ENCODE data around the gene LYSMD3.
"Not testable (repeated sequence)": the region's sequence is repeated elsewhere in the genome, so short reads cannot be mapped to it uniquely, and the experiment has no call there.

Gene LYSMD3

DNA sequence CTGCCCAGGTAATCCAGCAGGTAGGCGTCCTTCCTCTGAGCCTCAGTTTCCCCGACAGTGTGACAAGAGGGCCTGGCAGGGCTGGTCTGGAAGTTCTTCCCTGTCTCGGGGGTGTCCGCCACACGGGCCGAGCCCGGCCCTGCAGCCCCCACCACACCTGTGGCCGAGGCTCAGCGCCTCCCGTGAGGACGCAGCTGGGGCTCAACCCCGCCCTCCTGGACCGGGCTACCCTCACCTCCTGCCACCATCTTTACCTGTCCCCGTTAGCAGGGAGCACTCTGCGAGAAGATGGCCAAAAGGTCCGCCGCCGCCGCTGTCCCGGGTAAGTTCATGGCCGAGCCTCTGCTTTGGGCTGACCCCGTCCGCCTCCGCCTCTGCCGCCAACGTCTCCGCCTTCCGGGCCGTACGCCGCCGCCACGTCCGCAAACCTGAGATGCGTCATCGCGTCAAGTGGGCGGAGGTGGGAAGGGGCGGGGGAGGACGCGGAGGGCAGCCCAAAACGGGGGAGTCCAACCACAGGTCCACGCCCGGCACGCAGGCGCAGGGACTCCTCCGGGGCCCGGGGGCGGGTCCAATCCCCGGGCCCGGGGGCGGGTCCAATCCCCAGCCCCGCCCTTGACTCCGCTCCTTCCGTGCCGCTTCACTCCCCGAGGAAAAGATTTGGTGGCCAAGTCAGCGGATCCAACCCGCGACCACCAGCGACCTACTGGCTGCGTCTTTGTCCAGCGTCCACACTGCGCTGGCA lies at the start of gene LYSMD3:
Gene LYSMD3 (minus strand): TSS at position 391 of the 745 bp plus-strand sequence. CDS start 4,295 bp downstream, outside the sequence.
- peak; percentile 97 for DNase-seq

DNA sequence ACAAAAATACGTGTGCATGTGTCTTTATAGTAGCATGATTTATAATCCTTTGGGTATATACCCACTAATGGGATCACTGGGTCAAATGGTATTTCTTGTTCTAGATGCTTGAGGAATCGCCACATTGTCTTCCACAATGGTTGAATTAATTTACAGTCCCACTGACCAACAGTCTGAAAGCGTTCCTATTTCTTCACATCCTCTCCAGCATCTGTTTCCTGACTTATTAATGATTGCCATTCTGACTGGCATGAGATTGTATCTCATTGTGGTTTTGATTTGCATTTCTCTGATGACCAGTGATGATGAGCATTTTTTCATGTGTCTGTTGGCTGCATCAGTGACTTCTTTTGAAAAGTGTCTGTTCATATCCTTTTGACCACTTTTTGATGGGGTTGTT lies 47.2 kb upstream of the LYSMD3 start:
- not testable (repeated sequence) for DNase-seq

DNA sequence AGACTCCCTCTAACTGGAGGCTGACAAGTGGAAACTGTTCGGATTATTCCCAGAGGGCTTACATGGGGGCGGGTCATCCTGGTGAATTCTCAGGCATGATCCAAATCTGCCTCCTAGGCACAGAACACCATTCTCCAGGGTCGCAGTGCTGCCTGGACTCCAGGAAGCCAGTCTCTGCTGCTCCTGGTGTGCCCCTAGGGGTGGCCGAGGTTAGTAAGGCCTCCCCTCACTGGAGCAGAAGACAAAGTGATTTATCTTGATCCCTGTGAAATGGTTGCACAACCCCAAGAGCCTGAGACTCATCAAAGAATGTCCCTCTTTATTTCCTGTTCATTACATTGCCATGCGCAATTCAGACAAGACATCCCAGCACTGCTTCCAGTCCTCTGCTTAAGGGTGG lies 46.3 kb upstream of the LYSMD3 start:
- DNase-seq: no peak

DNA sequence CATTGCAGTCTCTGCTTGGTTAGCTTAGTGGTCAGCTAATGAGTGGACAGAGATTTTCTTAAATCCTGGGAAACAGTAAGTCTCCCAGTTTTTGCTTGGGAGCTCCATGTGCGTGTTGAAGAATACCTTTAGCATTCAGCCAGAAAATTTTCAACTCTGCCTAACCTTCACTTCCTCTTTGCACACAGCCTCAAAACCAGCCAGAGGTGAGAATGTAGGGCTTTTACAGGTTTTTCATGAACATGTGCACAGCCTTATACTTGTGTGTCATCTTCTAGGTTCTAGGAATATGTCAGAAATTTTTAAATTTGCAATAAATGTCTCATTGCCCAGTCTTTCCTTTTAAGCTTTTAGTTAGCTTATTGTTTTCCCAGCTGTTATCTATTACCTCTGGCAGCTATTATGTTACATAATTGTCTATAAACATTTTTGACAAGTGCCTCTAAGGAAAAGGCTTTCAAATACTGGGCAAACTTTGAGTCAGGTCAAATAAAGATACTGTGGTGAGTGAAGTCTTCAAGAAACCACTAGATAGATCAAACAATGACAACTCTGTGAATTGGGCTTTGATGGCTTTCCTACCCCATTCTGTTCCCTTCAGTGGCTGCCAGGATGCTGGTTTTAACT lies 41.9 kb upstream of the LYSMD3 start:
- no peak for DNase-seq

DNA sequence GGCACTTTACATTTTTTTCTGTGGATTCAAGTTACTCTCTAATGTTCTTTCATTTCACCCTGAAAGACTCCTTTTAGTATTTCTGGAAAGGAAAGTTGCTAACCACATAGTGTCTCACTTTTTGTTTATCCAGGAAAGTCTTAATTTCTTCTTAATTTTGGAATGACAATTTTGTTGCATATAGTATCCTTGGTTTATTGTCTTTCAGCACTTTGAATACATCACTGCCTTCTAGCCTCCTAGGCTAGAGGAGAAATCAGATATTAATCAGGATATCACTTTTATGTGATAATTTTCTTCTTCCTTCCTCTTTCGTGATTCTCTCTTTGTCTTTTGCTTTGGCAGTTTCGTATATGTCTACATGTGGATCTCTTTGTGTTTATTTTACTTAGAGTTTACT lies 40.6 kb upstream of the LYSMD3 start:
- DNase-seq: no peak

DNA sequence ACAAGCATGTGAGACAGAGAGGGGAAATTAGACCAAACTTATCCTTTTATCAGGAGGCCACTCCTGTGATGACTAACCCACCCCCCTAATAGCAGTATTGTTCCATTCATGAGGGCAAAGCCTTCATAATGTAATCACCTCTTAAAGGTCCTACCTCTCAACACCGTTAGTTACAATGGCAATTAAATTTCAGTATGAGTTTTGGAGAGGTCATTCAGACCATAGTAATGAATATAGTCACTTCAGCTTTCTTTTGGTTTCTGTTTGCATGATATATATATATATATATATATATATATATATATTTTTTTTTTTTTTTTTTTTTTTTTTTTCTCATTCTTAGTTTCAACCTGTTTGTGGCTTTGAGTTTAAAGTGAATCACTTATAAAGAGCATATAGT lies 39.7 kb upstream of the LYSMD3 start:
- DNase-seq: no peak

DNA sequence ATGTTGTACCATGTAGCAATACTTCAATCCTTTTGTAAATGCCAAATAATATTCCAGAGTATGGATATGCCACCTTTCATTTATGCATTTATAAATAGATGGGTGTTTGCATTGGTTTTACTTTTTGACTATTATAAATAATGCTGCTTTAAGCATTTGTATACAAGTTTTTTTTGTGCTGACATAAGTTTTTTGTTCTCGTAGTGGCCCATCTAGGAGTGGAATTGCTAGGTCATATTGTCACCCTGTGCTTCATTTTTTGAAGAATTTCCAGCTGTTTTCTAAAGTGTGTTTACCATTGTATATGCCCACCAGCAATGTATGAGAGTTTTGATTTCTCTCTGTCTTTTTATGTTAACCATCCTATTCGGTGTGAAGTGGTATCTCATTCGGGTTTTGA lies 36.1 kb upstream of the LYSMD3 start:
- no peak for DNase-seq

DNA sequence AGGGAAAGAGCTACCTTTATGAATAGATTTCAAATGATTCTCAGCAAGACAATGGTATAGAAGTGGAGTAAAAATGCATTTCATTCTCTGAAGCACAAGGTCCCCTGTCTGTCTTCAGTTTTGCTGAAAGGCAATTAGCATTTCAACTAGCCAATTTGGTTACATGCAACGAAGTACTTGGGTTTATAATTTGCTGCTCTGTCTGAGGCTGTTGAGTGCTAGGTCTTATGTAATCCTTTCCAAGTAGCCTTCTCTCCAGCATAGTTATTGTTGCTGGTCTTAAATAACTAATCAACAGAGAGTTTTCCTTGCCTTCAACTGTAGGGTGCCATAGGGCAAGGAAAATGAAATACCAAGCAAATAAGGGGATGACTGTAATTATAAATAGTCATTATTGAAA lies 33.7 kb upstream of the LYSMD3 start:
- no peak for DNase-seq

DNA sequence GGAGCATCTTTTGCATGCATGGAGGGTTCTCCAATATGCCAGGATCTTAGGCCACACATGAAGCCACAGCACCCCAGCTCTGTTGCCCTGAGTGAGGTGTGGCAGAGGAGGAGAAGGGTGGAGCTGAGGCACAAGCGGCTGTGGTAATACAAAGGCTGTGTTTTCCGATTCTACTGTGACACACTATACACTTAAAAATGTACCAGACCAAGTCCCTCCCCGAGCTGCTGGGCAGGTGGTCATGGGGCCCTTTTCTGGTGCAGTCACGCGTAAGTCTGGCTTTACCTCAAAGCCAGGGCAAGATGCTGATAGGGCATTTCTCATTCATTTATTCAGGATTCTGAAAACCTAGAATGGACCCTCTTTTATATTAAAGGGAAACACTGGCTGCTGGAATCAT lies 33.0 kb upstream of the LYSMD3 start:
- DNase-seq: no peak

DNA sequence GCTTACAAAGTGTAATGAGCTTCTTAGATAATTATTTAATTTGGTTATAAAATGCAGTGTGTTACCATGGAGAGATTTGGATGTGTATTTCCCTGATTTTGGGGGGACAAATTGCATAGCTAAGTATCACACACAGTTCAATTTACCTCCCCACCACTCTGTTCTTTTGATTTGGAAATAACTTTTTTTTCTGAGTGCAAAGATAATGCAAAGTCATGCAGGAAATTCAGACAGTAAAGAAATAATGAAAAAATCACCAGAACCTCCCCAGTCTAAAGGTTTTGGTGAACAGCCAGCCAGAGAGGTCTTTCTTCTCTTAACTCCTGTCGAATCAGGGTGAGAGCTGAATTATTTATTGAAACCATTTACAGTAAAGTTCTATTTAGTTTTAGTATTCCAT lies 32.4 kb upstream of the LYSMD3 start:
- no peak for DNase-seq

DNA sequence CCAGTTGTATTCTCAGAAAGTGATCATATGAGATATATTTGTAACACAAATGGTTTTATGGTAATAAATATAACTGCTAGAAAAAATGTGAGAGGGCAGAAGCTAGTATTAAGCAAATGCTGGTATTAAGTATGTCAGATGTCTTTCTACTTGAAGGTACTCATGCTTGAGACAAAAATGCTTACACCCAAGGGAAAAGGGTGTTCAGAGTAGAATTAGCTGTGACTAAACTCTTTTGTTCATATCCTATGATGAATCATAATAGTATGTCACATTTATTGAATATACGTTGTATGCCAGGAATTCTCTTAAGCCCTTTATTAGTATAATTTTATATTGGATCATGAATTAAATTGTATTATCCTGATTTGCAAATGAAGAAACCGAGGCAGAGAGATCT lies 31.4 kb upstream of the LYSMD3 start:
- DNase-seq: no peak

DNA sequence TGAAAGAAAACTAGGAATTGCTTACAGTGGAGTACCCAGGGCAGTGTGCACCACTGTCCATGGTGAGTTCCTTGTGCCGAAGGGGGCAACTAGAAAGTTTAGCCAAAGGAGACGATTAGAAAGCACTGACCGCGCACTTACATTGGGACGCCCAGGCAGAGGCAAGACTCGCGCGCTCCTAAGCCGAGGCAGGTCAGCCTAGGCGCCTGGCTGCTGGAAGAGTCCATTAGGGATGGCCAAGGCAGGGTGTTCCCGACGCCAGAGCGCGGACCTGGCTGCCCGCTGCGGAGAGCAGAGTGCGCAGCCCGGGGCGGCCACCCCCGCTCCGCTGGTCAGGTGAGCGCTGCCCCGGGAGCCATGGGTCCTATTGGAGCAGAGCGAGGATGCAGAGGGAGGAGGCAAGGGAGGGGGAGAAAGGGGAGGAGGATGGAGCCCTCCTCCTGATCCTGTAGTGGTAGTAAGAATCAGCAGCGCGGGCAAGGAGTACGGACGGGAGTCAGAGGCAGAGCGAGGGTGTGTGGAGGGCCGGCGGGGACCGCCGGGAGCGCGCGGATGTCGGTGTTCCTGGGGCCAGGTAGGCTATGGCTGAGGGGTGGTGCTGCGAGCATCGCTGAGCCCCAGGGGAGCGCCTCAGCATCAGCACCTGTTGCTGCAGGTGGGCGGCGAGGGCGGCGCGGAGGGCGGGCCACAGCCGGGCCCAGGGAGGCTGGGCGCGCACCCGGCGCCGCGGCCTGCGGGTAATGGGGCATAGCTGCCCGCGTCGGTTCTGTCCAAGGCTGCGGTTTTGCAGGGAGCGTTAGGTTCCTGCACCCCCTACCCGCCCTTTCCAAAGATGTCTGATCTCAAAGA lies 29.2 kb upstream of the LYSMD3 start, which contains the start of gene ADGRV1:
Gene ADGRV1 (plus strand): TSS at position 454 of the 849 bp plus-strand sequence. CDS start 99 bp downstream, at position 553.
- no peak for DNase-seq

DNA sequence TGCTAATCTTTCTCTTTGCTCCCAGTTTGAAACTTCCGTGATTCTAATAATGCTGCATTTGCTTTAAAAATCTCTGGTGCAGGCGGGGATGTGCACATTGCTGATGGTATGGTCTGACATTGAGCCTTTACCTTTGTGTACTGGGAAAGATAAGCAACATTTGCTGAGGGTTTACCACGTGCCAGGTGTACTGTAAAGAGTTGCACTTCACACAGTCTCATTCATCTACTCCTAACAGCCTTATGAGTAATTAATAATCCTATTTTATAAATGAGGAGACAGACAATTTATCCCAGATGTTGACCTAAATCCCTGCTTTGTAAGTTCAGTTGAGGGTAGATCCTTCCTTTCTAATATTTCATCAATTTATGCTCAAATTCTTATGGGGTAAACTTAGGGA lies 28.5 kb upstream of the LYSMD3 start:
- no peak for DNase-seq

DNA sequence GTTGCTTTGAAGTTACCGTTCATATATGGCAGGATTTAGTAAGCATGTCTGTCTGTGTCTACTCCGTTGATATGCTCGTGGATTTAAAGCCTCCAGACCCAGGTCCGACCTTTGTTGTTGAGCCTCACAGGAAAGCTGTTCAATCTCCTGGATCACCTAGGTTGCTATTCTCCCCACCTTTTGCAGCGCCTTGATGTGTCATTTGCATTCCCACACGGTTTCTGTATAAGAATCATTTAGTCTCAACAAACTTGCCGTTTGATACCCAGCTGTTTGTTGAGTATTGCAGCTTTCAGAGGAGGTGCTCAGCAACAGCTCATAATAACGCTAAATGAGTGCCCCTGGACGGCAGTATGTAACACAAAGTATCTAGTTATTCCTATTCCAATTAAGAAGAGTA lies 28.0 kb upstream of the LYSMD3 start:
- DNase-seq: no peak

DNA sequence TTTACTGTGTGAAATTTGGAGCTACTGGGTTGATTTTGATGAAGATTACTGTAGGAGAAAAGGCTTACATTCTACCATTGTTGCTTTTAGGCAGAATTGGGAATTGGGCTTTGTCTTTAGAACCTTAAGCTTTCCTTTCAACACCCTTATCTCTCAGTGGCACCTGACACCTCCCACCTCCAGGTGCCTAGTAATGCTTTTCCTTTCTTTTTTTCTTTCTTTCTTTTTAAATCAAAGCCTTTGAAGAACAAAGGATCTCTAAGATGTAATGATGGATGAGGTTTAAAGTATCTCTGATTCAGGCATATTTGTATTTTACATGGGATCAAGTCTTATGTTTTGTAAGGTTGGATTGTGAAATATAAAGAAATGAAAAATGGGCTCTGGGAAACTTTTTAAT lies 26.3 kb upstream of the LYSMD3 start:
- DNase-seq: no peak

DNA sequence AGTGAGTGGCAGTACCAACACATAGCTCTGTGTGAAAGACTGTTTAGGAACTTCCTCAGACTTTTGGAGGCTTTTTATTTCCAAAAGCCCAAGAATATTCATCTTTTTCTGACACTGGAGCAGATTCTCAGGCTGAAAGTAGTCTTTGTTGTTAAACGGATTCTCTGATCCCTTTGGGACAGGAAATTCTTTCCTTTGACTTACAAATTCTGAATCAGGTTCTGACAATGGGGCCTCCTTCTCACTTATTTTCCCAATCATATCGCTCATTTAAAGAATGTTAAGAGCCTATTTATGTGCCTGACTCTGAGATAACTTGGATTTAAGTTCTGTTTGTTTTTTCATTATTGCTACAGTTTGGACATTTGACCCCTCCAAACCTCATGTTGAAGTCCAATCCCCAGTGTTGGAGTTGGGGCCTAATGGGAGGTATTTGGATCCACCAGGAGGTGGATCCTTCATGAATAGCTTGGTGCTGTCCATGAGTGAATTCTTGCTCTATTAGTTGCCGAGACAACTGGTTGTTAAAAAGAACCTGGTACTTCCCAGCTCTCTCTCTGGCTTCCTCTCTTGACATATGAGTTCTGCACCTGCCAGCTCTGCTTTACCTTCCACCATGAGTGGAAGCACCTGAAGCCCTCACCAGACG lies 25.1 kb upstream of the LYSMD3 start:
- DNase-seq: no peak

DNA sequence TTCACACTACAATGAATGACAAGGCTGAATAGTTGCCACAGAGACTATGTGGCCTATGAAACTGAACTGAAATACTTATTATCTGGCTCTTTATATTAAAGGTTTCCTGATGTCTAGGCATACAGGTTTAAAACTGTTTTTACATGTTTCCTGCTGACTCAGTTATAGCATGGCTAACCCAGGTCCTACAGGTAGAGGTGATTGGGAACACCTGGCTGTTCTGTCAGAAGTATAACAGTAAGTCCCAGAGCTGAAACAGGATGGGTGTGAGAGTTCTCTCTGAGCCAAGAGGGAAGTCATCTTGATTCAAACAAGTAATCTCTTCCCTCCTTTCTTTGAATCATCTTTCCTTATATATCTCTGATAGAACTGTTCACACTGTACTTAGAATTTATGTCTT lies 24.3 kb upstream of the LYSMD3 start:
- DNase-seq: no peak

DNA sequence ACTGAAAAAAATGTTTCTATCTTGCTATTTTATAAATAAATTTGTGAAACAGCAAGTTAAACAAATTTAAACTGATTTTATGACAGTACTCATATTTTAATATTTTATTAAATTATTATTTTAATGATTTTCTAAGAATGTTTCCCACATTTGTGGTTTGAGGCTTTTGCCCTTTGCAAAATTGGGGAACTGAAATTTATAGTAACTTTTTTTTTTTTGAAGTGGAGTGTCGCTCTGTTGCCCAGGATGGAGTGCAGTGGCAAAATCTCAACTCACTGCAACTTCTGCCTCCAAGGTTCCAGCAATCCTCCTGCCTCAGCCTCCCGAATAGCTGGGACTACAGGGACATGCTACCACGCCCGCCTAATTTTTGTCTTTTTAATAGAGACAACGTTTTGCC lies 22.0 kb upstream of the LYSMD3 start:
- no peak for DNase-seq

DNA sequence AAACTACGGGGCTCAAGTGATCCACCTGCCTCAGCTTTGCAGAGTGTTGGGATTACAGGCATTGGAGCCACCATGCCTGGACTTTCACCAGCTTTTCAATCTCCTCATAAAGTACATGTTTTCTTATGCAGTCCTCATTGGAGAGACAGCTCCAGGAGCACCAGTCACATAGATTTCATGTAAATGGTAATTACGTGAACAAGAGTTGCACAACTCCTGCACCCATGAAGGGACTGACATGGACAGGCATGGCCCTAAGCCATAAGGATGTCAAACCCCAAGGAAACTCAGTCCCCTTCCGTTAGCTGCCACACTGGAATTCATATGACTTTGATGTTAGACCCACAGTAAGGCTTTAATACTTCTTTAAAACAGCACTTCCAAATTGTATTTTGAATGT lies 21.6 kb upstream of the LYSMD3 start:
- no peak for DNase-seq

DNA sequence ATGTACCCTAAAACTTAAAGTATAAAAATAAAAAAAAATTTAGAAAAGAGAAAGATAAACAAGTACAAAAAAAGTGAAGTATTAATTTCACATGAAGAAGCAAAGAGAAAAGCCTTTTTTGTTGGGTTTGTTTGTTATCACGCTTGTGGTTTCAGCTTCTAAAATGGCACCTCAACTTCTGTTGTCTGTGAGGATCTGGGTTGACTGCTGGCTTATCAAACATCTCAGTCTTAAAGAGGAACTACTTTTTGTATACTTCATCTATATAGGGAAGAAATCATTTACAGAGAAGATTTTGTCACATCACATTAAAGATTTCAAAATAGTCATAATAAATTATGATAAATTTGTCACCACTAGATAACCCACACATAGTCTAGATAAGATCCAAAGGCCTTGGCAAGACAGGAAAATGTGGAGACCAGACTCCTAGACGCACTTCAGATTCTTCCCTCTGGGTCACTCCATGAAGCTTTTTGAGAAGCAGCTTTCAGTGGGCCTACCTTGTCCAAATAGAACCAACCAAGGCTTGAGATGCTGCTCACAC lies 20.4 kb upstream of the LYSMD3 start:
- no peak for DNase-seq

DNA sequence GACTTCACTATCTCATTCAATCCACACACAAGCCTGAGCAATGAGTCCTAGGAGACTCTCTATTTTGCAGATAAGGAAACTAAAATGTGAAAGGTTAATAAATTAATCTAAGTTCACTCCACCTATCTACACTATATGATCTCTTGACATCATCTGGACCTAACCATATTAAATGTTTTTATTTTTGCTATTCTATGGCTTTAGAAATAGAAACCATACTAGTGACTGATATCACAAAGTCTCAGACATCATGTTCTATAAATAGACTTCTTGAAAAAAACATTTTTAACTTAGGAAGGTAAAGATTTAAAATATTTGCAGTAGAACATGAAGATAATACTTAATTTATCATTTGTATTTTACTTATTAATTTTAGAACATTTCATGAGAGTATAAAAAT lies 19.8 kb upstream of the LYSMD3 start:
- no peak for DNase-seq

DNA sequence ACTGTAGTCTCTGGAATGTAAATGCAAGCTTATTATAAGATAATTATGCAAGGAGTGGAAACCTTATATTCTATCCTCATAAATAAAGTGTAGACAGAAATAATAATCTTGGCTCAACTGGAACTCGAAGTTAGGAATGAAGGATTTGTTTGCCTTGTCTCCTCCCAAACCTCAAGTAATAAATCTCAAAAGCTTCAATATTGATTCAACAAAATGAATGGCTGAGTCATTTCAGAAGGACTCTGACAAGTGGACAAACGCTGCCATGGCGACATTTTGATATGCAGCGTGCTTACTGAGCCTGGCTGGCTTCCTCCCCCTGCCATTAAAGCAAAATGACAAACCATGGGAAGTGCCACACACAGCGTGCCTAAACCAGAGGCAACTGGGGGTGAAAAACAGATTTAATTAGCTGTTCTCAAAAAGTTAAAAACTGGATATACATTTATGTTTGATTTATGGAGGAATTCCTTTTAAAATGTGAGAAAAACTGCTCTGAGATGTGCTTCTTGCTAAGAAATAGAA lies 18.7 kb upstream of the LYSMD3 start:
- no peak for DNase-seq

DNA sequence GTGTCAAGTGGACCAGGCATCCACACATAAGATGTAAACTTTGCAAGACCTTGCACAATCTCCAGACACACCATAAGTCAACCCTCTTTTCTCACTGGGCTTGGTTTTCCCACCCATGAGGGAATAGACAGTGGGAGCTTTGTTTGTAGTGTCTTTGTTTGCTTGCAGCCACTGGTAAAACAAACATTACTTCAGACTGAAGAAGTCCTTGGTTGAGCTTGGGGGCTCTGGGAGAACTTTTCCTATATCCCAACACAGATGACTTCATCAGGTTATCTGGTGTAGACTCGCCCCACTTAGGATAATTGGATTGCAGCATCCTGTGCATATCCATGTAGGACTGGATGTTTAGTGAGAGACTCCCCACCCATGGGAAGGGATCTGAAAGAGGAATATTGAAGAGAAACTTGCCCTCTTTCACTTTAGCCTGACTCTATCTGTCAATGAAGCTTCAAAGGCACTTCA lies 17.7 kb upstream of the LYSMD3 start:
- no peak for DNase-seq
